HEK293T (cell line): ENCODE results near the gene FAM83B.
"Not testable (repeated sequence)": the region's sequence is repeated elsewhere in the genome, so short reads cannot be mapped to it uniquely, and the experiment has no call there.

Source experiments
- CTCF ChIA-PET: fragments of 350-600 bp; formaldehyde crosslinking; extraction: SDS; loops from one replicate; lab custom pipeline; 2021; ENCODE audit warnings: antibody characterized with exemption, inconsistent platforms; lab: Yijun Ruan, JAX
- POLR2A ChIA-PET: fragments of 350-600 bp; formaldehyde crosslinking; extraction: SDS; loops from one replicate; lab custom pipeline; 2020; ENCODE audit warnings: antibody characterized with exemption, inconsistent platforms; lab: Yijun Ruan, JAX
- DNase-seq: peaks from one replicate; pipeline ENCODE4 v3.0.0; 2012; ENCODE audit warnings: mixed read lengths; ENCODE audit errors: extremely low spot score
- ARNT ChIP-seq: fragments of 450-650 bp; IDR thresholded peaks from 2 replicates; pipeline ENCODE4 v1.6.1; 2017; ENCODE audit warnings: mild to moderate bottlenecking
- BHLHE40 ChIP-seq: fragments of 450-650 bp; IDR thresholded peaks from 2 replicates; pipeline ENCODE4 v1.6.1; 2016; ENCODE audit warnings: mild to moderate bottlenecking, moderate library complexity, borderline replicate concordance
- CTBP1 ChIP-seq: fragments of 450-650 bp; IDR thresholded peaks from 2 replicates; pipeline ENCODE4 v1.6.1; 2016; ENCODE audit warnings: borderline replicate concordance
- ELF4 ChIP-seq: fragments of 450-650 bp; IDR thresholded peaks from 2 replicates; pipeline ENCODE4 v1.6.1; 2017; ENCODE audit warnings: antibody characterized with exemption
- FOXA1 ChIP-seq: fragments of 450-650 bp; IDR thresholded peaks from 2 replicates; pipeline ENCODE4 v1.6.1; 2016; ENCODE audit warnings: mild to moderate bottlenecking
- FOXK2 ChIP-seq: fragments of 450-650 bp; IDR thresholded peaks from 2 replicates; pipeline ENCODE4 v1.6.1; 2016; ENCODE audit warnings: mild to moderate bottlenecking
- FOXM1 ChIP-seq: fragments of 450-650 bp; IDR thresholded peaks from 2 replicates; pipeline ENCODE4 v1.6.1; 2017; ENCODE audit warnings: mild to moderate bottlenecking, borderline replicate concordance
- HDGF ChIP-seq: fragments of 450-650 bp; IDR thresholded peaks from 2 replicates; pipeline ENCODE4 v1.6.1; 2017; ENCODE audit warnings: antibody characterized with exemption, borderline replicate concordance
- L3MBTL2 ChIP-seq: fragments of 450-650 bp; conservative IDR thresholded peaks from 2 replicates; pipeline ENCODE4 v1.6.1; 2016; ENCODE audit warnings: mild to moderate bottlenecking
- LEF1 ChIP-seq: fragments of 450-650 bp; IDR thresholded peaks from 2 replicates; pipeline ENCODE4 v1.6.1; 2017; ENCODE audit warnings: mild to moderate bottlenecking, borderline replicate concordance
- NFRKB ChIP-seq: fragments of 450-650 bp; IDR thresholded peaks from 2 replicates; pipeline ENCODE4 v1.6.1; 2016; ENCODE audit warnings: mild to moderate bottlenecking, moderate library complexity
- SP1 ChIP-seq: fragments of 450-650 bp; IDR thresholded peaks from 2 replicates; pipeline ENCODE4 v1.6.1; 2017
- SUZ12 ChIP-seq: fragments of 450-650 bp; IDR thresholded peaks from 2 replicates; pipeline ENCODE4 v1.6.1; 2016; ENCODE audit warnings: mild to moderate bottlenecking
- TARDBP ChIP-seq: fragments of 450-650 bp; IDR thresholded peaks from 2 replicates; pipeline ENCODE4 v1.6.1; 2016
- ZNF384 ChIP-seq: fragments of 450-650 bp; IDR thresholded peaks from 2 replicates; pipeline ENCODE4 v1.6.1; 2016
- TF ChIP-seq, protein P1 (sequence below): fragments of 450-650 bp; IDR thresholded peaks from 2 replicates; pipeline ENCODE4 v1.6.1; 2016

Gene FAM83B, protein sequence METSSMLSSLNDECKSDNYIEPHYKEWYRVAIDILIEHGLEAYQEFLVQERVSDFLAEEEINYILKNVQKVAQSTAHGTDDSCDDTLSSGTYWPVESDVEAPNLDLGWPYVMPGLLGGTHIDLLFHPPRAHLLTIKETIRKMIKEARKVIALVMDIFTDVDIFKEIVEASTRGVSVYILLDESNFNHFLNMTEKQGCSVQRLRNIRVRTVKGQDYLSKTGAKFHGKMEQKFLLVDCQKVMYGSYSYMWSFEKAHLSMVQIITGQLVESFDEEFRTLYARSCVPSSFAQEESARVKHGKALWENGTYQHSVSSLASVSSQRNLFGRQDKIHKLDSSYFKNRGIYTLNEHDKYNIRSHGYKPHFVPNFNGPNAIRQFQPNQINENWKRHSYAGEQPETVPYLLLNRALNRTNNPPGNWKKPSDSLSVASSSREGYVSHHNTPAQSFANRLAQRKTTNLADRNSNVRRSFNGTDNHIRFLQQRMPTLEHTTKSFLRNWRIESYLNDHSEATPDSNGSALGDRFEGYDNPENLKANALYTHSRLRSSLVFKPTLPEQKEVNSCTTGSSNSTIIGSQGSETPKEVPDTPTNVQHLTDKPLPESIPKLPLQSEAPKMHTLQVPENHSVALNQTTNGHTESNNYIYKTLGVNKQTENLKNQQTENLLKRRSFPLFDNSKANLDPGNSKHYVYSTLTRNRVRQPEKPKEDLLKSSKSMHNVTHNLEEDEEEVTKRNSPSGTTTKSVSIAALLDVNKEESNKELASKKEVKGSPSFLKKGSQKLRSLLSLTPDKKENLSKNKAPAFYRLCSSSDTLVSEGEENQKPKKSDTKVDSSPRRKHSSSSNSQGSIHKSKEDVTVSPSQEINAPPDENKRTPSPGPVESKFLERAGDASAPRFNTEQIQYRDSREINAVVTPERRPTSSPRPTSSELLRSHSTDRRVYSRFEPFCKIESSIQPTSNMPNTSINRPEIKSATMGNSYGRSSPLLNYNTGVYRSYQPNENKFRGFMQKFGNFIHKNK

DNA sequence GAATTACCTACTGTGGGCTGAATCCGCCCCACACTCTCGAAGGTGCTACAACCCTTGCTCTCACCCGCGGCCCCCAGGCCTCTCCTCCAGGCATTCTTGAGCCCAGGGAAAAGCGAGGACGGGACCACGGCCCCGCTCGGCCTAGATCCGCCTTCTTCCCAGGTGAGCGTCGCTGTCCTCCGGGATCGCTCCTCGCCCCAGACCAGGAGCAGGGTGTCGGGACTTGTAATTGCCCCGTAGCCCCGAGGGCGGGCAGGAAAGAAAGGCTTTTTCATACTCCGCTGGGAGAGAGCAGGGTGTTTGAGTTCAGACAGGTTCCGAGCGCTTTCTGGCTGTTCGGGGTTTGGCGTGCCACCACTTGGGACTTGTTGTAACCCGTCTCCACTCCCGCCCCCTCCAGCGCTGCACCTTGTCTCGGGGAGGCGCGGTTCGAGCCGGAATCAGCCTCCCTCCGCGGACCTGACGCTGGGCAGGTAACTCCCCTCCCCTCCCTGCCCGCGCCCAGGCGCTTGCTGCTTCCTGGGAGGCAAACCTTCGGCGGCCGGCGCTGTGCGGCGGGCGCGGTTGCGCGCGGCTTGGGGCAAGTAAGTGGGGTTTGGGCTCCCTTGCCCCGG is at the start of gene FAM83B:
FAM83B (plus strand) TSS at position 529 of the 614 bp plus-strand sequence. CDS start 23,476 bp downstream, outside the sequence.
- TF ChIP-seq L3MBTL2 (peak; percentile 31; the same call in 1 of the 2 replicates), HDGF (no peak)
- ChIA-PET POLR2A (interaction anchor here (1.0 to 1.5 kb wide), 2 partner anchors 13 to 14 kb away, joined by 3 to 6 read pairs; no protein-coding TSS in a partner anchor), CTCF (no interaction called here)
- peak; percentile 49 for DNase-seq

DNA sequence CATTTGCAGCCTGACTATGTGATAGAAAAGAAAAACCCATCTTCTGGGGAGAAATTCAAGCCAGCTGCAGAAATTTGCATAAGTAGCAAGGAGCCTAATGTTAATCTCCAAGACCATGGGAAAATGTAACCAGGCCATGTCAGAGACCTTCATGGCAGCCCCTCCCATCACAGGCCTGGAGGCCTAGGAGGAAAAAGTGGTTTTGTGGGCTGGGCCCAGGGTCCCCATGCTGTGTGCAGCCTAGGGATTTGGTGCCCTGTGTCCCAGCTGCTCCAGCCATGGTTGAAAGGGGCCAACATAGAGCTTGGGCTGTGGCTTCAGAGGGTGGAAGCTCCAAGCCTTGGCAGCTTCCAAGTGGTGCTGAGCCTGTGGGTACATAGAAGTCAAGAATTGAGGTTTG is 49.7 kb upstream of the FAM83B start:
- POLR2A ChIA-PET, CTCF ChIA-PET, DNase-seq: not testable (repeated sequence)

DNA sequence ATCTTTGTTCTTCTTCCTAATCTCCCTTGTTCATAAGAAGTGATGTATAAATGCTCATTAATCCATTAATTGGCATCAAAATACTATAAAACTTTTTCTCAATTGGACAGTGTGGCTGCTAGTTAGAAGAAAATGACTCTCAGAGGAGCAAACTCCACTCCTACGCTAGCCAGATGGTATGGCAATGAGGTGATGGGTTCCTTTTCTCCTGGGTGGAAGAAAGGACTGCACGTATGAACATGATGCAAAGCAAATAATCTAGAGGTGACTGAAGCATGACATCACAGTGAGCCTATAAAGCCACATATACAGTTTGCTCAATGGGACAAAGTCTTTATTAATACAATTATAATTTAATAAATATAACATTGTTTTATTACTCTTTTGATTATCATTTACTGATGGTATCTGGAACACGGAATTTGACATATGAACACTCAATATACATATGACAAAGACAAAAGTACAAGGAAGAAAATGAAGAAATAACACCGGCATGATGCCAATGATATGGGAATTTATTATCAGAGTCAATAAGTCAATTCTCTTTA is 46.4 kb upstream of the FAM83B start:
- TF ChIP-seq LEF1 (no peak), ARNT (no peak), BHLHE40 (no peak), NFRKB (no peak), FOXK2 (no peak), SUZ12 (no peak), ZNF384 (no peak), FOXM1 (no peak), CTBP1 (no peak)
- CTCF ChIA-PET = interaction anchor here (0.6 kb wide), 1 partner anchor 65 kb away, joined by 3 read pairs; no protein-coding TSS in a partner anchor
- POLR2A ChIA-PET = no interaction called here
- no peak for DNase-seq

DNA sequence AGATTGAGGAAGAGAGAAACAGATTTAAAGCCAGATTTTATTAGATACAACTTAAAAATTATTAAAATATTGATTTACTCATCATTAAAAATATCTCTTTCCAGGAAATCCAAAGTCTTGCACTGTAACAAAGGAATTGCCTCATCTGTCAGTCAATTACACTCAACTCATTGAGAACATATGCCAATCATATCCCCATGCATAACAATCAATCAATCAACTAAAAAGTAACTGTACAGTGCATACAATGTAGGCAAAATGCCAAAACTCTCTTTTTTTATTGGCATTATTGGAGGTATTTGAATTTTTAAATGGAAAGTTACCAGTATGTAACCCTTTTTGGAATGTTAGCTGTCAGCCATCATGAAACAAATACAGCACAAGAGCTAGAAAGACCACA is 45.3 kb upstream of the FAM83B start:
- DNase-seq = no peak
- TF ChIP-seq BHLHE40 (no peak), L3MBTL2 (no peak), SP1 (no peak), CTBP1 (no peak), ZNF384 (no peak)
- TF ChIP-seq, protein P1, sequence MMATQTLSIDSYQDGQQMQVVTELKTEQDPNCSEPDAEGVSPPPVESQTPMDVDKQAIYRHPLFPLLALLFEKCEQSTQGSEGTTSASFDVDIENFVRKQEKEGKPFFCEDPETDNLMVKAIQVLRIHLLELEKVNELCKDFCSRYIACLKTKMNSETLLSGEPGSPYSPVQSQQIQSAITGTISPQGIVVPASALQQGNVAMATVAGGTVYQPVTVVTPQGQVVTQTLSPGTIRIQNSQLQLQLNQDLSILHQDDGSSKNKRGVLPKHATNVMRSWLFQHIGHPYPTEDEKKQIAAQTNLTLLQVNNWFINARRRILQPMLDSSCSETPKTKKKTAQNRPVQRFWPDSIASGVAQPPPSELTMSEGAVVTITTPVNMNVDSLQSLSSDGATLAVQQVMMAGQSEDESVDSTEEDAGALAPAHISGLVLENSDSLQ = peak; percentile 16; the same call in 1 of the 2 replicates
- ChIA-PET POLR2A (interaction anchor here (0.9 kb wide), 1 partner anchor 82 kb away, joined by 3 read pairs; no protein-coding TSS in a partner anchor), CTCF (no interaction called here)

DNA sequence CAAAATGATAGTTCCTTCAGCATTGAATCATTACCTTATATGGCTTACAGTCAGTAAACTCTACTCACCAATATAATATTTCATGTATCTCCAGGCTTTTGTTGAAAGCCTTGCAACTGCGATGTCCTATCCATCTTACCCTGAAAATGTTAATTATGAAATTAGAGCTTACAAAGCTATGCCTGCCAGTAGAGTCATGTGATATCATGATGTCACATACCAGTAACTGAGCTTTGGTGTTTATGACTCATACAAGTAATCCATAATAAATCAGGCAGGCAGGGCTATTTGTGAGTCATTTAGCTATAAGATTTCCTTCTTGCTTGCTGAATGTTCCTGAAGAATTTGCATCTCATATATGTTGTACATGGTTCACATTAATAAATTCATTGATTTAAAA is 44.9 kb upstream of the FAM83B start:
- DNase-seq = peak; percentile 20
- no peak for TF ChIP-seq ZNF384
- no peak for TF ChIP-seq TARDBP
- TF ChIP-seq, protein P1 = peak; percentile 87
- TF ChIP-seq SUZ12 = no peak
- no peak for TF ChIP-seq LEF1
- TF ChIP-seq FOXK2 = no peak
- TF ChIP-seq ELF4 = no peak
- TF ChIP-seq FOXA1 = no peak
- TF ChIP-seq HDGF = no peak
- CTCF ChIA-PET = no interaction called here
- POLR2A ChIA-PET = interaction anchor here (0.9 kb wide), 1 partner anchor 83 kb away, joined by 3 read pairs; no protein-coding TSS in a partner anchor

DNA sequence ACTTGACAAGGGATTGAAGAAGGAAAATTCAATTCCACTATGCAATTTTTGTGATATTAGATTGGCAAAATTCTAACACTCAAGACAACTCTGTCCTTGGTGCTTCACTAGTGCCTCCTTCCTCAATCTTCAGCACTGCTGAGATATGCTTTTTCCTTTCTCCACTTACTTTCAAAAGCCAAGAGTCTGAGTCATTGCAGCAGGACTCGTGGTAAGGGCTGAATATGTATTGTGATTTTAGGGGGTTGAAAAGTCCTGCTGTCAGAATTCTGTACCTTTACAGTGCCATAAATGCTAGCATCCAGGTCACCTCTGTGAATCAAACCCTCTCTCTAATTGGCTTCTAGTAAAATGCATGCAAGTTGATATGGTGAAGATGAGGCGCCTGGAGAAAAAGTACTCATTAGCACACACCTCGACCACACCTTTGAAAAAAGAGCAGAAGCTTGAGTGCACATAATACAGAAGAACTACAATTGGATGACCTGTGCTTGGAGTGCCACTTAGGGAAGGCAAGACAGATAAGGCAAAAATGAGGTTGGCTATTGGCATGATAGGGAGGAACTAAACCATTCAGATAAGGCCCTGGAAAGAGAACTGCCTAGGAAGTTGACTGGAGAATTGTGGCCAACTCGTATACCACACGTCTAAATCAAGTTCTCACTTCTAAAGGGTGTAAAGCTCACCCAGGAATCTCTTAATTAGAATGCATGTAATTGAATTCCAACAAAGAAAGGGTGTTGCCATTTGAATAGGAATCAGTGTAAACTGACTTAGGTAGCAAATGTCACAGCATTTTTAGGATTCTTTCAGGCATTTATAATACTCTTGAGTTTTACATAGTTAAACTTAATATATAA is 43.6 kb upstream of the FAM83B start:
- ChIA-PET CTCF (no interaction called here), POLR2A (no interaction called here)
- DNase-seq = no peak

More for the DNA sequence above, 43.6 kb upstream of the FAM83B start:
- TF ChIP-seq ELF4 (no peak), CTBP1 (no peak), FOXA1 (no peak), SP1 (no peak), SUZ12 (no peak), ARNT (no peak), FOXM1 (no peak), NFRKB (no peak), BHLHE40 (no peak), L3MBTL2 (no peak), HDGF (no peak), LEF1 (no peak), FOXK2 (no peak), ZNF384 (no peak), TARDBP (no peak)
- TF ChIP-seq, protein P1 = no peak
